ENCODE results near the gene KLK13.

The KLK13 gene

DNA sequence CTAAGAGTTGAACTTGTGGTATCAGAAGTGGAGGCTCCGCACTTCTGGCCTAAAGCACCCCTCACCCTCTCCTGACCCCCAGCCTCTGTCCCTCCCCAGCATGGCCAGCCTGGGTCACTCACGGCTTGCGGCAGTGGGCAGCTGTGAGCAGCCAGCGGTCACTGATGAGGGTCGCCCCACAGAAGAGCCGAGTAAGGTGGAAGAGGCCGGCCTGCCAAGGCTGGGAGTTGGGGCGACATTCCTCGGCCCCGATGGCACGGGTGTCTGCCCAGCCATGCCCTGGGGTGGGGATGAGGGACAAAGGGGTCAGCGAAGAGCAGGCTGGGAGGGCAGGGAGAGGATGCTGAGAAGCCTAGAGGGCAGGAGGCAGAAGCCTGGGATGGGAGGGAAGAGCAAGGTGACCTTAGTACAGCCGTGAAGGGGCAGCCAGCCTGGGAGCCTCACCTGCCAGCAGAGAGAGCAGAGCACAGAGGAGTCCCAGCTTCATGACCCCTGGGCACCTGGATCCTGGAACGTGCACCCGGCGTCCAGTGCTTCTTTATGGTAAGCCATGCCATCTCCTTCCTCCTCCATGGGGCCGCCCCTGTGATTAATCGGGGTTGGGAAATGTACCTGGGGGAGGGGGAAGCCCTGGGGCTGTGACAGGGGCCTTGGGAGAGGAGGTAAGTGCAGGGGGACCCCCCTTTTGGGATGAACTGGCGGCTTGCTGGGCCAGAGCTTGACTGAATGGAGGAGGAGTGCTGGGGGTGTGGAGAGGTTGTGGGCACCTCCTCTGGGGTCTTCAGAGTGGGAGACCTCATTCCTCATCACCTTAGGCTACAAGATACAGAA, 55.6 kb downstream of the KLK13 start:
- TF ChIP-seq, protein P1, sequence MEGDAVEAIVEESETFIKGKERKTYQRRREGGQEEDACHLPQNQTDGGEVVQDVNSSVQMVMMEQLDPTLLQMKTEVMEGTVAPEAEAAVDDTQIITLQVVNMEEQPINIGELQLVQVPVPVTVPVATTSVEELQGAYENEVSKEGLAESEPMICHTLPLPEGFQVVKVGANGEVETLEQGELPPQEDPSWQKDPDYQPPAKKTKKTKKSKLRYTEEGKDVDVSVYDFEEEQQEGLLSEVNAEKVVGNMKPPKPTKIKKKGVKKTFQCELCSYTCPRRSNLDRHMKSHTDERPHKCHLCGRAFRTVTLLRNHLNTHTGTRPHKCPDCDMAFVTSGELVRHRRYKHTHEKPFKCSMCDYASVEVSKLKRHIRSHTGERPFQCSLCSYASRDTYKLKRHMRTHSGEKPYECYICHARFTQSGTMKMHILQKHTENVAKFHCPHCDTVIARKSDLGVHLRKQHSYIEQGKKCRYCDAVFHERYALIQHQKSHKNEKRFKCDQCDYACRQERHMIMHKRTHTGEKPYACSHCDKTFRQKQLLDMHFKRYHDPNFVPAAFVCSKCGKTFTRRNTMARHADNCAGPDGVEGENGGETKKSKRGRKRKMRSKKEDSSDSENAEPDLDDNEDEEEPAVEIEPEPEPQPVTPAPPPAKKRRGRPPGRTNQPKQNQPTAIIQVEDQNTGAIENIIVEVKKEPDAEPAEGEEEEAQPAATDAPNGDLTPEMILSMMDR (IDR thresholded peaks at IDR 0.05; ENCODE audit: low read length, missing control alignments), result no peak
- no peak overlapping the region for H3K4me3 ChIP-seq (replicated peaks; ENCODE audit: low read depth, low read length)
- no peak for DNase-seq (ENCODE audit: low read depth)

DNA sequence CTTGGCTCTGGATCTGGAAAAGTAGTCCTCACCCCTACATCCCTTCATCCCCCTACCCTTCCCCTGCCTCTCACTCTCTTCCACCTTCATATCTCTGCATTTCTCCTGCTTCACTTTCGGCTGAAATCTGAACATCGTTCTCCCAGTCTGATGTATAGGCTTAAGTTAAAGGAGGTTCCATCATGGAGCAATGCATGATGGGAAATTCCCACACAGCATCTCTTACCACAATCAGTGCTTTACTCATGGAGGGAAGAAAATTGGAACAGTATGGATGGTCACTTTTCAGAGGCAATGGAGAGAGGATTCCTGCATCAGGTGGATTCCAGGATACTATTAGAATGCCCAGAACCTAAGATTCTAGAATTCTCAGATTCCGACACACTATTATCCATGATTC, 57.4 kb downstream of the KLK13 start:
- no peak for DNase-seq (ENCODE audit: low read depth)

DNA sequence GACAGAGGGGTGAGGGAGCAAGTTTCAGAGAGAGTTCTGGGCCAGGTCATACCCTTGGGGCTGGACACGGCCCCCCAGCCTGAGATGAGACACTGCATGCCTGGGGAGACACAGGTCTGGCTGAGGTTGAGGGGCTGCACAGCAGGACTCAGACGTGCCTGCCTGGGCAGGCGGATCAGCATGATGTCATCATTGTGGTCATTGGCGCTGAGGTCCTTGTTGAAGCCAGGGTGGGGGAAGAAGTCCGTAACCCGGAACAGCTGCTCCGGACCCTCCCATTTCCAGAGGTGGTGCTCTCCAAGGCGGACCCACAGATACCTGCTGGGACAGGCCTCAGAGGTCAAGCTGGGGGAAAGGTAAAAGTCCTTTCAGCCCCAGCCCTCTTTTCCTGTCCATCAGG, 58.5 kb downstream of the KLK13 start:
- H3K4me3 ChIP-seq (replicated peaks; ENCODE audit: low read depth, low read length), result no peak overlapping the region
- no peak for DNase-seq (ENCODE audit: low read depth)
- TF ChIP-seq, protein P1 (IDR thresholded peaks at IDR 0.05; ENCODE audit: low read length, missing control alignments), result no peak

More for the DNA sequence above, 57.4 kb downstream of the KLK13 start:
- H3K4me3 ChIP-seq (replicated peaks; ENCODE audit: low read depth, low read length), result no peak overlapping the region
- TF ChIP-seq, protein P1 (IDR thresholded peaks at IDR 0.05; ENCODE audit: low read length, missing control alignments), result no peak

Data from fibroblast of pulmonary artery (primary cell).